PC-3 (cell line): ENCODE results near the gene RSBN1L.

Experiments
- CTCF ChIP-seq: fragments of 300-600 bp; sonication (generic); conservative IDR thresholded peaks from 2 replicates; pipeline ENCODE4 v1.5.1; 2017; ENCODE audit warnings: antibody characterized with exemption, low read depth, mild to moderate bottlenecking, low read length
- EZH2 ChIP-seq: fragments of 300-600 bp; sonication (generic); IDR thresholded peaks from one replicate; pipeline ENCODE4 v1.6.1; 2017; ENCODE audit warnings: antibody characterized with exemption, mild to moderate bottlenecking, low read length; ENCODE audit not compliant: unreplicated experiment
- EZH2phosphoT487 ChIP-seq: fragments of 300-600 bp; sonication (generic); IDR thresholded peaks from 2 replicates; pipeline ENCODE4 v1.6.1; 2018; ENCODE audit warnings: mild to moderate bottlenecking, antibody characterized with exemption, low read length, borderline replicate concordance

GRCh38 chr7:77796960-77797359, 100.7 kb downstream of the RSBN1L start:
- no peak for TF ChIP-seq CTCF
- no peak for TF ChIP-seq EZH2
- TF ChIP-seq EZH2phosphoT487 = no peak
